ENCODE results near the gene EPB41. TPM values are rescaled to one million over a fixed set of nuclear protein-coding genes. Genes with fewer than 3 reads are reported as not detected.

EPB41 gene
- total RNA-seq, 2 donors from 2014 or later = 65.4 to 74.0 TPM

DNA sequence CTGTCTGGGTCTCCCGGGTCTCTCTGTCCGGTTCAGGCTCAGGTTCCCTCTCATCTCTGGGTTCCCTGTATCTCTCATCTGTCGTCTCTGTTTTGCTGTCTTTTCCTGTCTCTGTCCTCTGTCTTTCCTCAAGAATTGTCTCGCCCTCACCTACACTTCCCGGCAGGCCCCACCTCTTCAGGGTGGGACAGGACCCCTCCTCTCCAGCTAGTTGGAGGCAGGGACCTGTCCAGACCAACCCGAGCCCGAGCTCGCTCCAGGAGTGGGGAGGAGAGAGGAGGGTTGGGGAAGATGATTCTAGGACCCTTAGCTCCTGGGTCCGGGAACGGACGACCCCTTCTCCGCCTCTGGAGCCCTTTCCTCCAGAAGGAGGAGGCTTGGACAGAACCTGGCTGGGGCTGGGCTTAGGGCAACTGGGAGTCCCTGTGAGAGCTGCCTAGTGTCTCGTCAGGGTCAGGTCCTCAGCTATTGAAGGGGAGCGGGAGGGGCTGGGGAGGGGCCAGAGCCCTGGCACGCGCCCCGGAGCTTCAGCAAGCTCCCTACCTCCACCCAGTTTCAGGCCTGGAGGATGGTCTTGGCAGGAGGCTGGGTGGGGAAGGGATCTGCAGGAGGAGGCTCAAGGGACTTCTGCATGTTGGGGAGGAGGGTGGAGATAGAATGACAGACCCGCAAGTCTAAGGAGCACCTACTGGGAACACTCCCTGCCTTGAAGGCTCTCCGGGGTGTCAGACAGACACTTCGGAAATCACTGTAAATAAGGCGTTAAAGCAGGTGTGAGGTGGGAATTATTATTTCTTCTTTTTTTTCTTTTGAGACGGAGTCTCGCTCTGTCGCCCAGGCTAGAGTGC is 26.3 kb upstream of the EPB41 start:
- Histone ChIP-seq H3K4me3 (peak overlapping the region; percentile 89), H3K36me3 (no peaks in the 10 kb centered on the region), H3K9me3 (no peaks in the 10 kb centered on the region), H3K4me1 (peaks cover 6% of the 10 kb centered on the region), H3K27ac (peak overlapping the region; percentile 5), H3K27me3 (no peaks in the 10 kb centered on the region), H3K9ac (ENCODE audit: low read depth in 2 of 2, low read length in 2 of 2) (peak overlapping the region; percentile 92 to 94)
- intact Hi-C loops (cut with DNase I) = no loop called here
- peak; percentile 47 for DNase-seq
- TF ChIP-seq, protein P1, sequence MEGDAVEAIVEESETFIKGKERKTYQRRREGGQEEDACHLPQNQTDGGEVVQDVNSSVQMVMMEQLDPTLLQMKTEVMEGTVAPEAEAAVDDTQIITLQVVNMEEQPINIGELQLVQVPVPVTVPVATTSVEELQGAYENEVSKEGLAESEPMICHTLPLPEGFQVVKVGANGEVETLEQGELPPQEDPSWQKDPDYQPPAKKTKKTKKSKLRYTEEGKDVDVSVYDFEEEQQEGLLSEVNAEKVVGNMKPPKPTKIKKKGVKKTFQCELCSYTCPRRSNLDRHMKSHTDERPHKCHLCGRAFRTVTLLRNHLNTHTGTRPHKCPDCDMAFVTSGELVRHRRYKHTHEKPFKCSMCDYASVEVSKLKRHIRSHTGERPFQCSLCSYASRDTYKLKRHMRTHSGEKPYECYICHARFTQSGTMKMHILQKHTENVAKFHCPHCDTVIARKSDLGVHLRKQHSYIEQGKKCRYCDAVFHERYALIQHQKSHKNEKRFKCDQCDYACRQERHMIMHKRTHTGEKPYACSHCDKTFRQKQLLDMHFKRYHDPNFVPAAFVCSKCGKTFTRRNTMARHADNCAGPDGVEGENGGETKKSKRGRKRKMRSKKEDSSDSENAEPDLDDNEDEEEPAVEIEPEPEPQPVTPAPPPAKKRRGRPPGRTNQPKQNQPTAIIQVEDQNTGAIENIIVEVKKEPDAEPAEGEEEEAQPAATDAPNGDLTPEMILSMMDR (IDR thresholded peaks at IDR 0.05) = no peak

DNA sequence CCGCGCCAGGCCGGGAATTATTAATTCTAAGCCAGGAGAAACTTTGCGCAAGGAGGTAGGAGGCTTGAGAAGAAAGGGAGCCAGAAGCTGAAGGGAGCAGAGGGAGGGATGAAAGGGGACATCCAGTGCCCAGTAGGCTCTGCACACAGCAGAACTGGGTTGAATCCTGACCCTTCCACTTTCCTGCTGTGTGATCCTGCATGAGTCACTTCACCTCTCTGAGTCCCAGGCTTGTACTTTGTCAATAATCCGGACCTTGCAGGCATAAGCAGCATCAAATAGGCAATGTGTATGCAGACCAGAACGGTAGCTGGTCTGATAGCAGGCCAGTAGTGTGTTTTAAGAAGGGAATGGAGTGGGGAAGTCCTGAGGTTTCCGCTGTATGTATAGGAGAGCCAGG is 25.5 kb upstream of the EPB41 start:
- no peaks in the 10 kb centered on the region for H3K9me3 ChIP-seq
- no peaks in the 10 kb centered on the region for H3K27me3 ChIP-seq
- no peak overlapping the region for H3K27ac ChIP-seq
- no peak for DNase-seq
- intact Hi-C loops (cut with DNase I) = no loop called here
- no peak overlapping the region for H3K4me3 ChIP-seq
- H3K4me1 ChIP-seq = peaks cover 6% of the 10 kb centered on the region
- H3K9ac ChIP-seq (ENCODE audit: low read depth in 2 of 2, low read length in 2 of 2) = no peak overlapping the region
- TF ChIP-seq, protein P1 (IDR thresholded peaks at IDR 0.05) = no peak
- H3K36me3 ChIP-seq = no peaks in the 10 kb centered on the region

DNA sequence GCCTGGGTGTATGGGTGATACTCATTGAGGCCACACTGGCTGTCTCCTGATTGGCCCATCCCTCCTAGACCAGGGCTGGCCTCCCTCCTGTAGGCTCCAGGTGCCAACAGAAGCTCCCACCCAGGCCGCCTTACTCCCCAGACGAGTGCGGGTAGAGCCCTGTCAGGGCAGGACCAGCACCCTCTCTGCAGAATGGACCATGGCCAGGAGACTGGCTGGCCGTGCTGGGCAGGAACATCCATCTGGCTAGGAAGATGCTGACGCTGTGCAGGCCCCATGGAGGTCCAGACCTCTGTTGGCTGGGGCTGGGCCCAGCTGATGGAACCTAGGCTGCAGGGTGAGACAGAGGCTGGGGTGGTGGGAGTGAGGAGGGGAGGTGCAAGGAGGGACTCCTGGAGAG is 25.0 kb upstream of the EPB41 start:
- DNase-seq = no peak
- Histone ChIP-seq H3K4me1 (peaks cover 6% of the 10 kb centered on the region), H3K27me3 (no peaks in the 10 kb centered on the region), H3K9me3 (no peaks in the 10 kb centered on the region), H3K9ac (ENCODE audit: low read depth in 2 of 2, low read length in 2 of 2) (no peak overlapping the region), H3K36me3 (no peaks in the 10 kb centered on the region), H3K27ac (no peak overlapping the region), H3K4me3 (no peak overlapping the region)
- TF ChIP-seq, protein P1 (IDR thresholded peaks at IDR 0.05) = no peak
- intact Hi-C loops (cut with DNase I) = no loop called here

DNA sequence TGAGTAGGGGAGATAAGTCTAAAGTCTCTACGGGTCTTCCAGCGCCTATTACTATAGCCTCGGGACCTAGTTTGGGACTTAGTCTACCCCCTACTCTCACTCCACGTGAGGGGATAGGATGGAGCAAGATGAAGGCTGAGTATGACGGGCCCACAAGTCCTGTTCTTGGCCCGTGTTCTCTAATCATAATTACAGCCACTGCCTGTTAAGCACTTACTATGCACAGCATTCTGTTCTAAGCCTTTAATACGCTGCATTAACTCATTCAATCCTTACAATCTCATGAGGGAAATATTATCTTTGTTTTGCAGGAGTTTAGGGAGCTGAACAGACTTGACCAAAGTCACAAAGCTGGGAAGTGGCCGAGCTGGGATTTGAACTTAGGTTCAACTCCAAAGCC is 23.9 kb upstream of the EPB41 start:
- Histone ChIP-seq H3K27ac (no peak overlapping the region), H3K36me3 (no peaks in the 10 kb centered on the region), H3K4me1 (peaks cover 1% of the 10 kb centered on the region), H3K4me3 (no peak overlapping the region), H3K9ac (ENCODE audit: low read depth in 2 of 2, low read length in 2 of 2) (no peak overlapping the region), H3K27me3 (no peaks in the 10 kb centered on the region), H3K9me3 (no peaks in the 10 kb centered on the region)
- intact Hi-C loops (cut with DNase I) = no loop called here
- TF ChIP-seq, protein P1 (IDR thresholded peaks at IDR 0.05) = no peak
- no peak for DNase-seq

DNA sequence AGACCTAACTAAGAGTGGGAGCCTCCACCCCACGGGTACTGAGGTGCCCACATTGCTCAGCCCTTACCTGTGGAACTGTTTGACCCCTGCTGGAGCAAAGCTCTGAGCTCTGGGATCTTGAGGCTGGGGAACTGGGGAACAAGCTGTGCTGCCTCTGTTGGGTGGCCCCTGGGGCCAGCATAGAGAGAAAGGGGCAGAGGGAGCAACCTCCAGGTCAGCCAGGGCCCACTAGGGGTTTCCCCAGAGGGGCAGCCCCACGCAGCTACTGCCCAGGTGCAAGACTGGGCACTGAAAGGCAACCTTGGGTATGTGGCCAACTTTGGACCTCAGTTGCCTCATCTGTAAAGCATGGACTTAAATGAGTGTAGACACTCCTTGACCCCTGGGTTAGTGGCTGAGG is 23.5 kb upstream of the EPB41 start:
- Histone ChIP-seq H3K9me3 (no peaks in the 10 kb centered on the region), H3K27me3 (no peaks in the 10 kb centered on the region), H3K4me3 (no peak overlapping the region), H3K27ac (no peak overlapping the region), H3K9ac (ENCODE audit: low read depth in 2 of 2, low read length in 2 of 2) (no peak overlapping the region), H3K4me1 (no peaks in the 10 kb centered on the region), H3K36me3 (no peaks in the 10 kb centered on the region)
- no peak for DNase-seq
- intact Hi-C loops (cut with DNase I) = no loop called here
- TF ChIP-seq, protein P1 (IDR thresholded peaks at IDR 0.05) = no peak

Measured in colonic mucosa (tissue), 4 donors.